HG02970 (cell line): ENCODE data around the gene MINDY3.

ENCODE experiments used
- ATAC-seq: cut with Tn5 transposase; IDR thresholded peaks from one replicate; pipeline ENCODE4 v1.9.1; 2021; ENCODE audit warnings: mild to moderate bottlenecking, moderate library complexity, moderate number of reproducible peaks; ENCODE audit not compliant: unreplicated experiment, low FRiP score

Gene MINDY3

DNA sequence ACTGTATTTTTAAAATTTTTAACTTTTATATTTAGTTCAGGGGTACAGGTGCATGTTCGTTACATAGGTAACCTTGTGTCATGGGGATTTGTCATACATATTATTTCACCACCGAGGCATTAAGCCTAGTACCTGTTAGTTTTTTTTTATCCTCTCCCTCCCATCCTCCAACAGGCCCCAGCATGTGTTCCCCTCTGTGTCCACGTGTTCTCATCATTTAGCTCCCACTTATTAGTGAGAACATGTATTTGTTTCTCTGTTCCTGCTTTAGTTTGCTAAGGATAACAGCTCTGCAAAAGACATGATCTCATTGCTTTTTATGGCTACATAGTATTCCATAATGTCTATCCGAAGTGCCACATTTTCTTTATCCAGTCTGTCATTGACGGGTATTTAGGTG lies 118.2 kb downstream of the MINDY3 start:
- ATAC-seq, result no peak

DNA sequence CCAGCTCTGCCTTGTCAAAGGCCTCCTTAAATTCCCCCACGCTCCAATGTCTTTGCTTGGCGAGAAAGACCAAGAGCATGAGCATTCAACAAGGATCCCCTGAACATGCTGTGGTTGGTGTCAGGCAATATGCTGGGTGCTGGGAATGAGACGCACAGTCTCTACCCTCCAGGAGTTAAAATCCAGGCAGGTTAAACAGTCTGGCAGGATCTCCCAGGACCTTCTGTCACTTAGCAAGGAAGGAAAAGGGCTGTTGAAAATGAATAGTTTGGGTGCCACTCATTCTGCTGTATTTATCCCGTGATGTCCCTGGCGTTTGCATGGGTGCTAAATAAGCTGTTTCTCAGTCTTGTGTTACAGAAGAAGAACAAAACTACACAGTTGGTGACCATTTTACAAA lies 118.7 kb downstream of the MINDY3 start:
- ATAC-seq, result no peak

DNA sequence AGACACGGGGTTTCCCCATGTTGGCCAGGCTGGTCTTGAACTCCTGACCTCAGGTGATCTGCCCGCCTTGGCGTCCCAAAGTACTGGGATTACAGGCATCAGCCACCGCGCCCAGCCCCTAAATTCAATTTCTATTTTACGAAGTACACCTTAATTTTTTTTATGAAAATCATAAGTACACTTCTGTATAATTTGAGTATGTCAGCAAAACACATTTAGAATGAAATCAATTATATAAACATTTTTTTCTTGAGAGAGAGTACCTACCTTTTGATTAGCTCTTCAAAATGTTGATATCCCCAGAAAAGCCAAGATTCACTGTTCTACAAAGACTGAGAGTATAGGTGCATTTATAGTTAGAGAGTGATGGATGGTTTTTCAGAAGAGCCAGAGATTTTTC lies 120.0 kb downstream of the MINDY3 start:
- ATAC-seq, result no peak

- no peak for ATAC-seq
Measured at GRCh38 chr10:15739254-15739970, 120.9 kb downstream of the MINDY3 start.

DNA sequence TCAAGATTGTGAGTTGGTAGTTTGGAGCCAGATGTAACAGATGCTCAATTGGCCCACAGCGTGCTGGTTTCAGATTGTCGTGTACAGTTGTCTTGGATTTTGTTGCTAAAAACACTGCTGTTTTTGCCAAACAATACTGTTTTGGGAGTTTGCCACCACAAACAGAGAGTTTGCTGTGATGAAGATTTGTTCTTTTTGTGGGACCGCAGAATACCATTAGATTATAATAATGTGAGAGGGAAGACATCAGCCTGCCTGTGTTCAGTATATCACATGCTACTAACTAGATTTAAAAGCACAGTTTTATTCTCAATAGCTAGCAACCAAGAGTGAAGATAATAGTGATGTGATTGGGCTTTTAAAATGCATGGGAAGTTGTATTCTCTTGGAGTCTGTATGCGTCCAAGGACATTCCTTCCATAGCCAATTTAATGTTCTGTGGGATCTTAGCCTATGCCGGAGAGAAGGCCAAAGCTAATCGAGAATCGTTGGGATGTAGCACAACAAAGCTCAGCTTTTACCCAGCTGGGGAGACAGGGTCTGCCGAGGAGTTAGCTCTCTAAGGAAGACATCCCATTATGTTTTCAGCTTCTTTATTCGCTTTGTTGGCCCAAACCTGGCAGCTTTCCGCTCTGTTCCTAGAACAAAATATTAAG lies 121.9 kb downstream of the MINDY3 start:
- ATAC-seq, result no peak

DNA sequence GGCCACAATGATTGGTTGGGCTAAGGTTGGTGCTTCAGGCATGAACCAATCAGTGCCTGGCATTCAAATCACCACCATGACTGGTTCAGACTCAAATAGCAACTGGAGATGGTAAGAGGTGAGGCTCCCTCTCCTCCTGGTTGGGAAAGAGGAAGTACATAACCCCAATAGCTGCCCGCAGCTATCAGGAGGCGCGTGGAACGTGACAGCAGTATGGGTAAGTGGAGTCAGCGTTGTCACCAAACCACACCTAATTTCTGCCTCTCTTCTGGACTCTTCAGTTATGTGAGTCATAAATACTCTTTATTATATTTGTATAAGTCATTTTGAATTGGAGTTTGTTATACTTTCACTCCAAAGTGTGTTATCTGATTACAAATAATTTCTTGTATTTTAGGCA lies 122.7 kb downstream of the MINDY3 start:
- no peak for ATAC-seq

GRCh38 chr10:15735763-15736162 lies 124.5 kb downstream of the MINDY3 start:
- ATAC-seq, result no peak

DNA sequence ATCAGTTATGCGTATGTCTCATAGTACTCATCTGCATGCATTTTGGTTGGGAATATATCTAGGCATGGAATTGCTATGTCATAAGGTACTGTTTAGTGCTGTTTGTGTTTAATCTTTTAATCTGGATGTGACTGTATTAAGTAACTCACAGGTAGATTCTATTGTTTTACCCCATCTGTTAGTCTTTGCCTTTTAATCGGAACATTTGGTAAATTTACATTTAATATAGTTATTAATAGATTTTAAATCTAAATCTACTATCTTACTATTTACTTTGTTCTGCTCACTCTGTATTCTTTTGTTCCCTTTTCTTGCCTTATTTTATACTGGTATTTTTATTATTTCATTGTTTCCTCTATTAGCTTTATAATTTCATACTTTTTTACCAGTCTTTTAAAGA lies 130.0 kb downstream of the MINDY3 start:
- no peak for ATAC-seq

DNA sequence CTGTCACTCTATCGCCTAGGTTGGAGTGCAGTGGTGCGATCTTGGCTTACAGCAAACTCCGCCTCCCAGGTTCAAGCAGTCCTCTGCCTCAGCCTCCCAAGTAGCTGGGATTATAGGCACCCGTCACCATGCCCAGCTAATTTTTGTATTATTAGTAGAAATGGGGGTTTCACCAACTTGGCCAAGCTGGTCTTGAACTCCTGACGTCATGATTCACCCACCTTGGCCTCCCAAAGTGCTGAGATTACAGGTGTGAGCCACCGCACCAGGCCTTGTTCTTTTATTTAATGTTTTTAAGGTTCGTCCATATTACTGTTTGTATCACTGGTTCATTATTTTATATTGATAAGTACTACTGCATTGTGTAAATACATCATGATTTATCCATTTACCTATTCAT lies 130.4 kb downstream of the MINDY3 start:
- ATAC-seq, result no peak
